RWPE1 (cell line): ENCODE data around the gene MYH13.

Experiments used
- CTCF ChIA-PET: fragments of 350-600 bp; sonication (Branson Sonifier 250); formaldehyde crosslinking; extraction: SDS; loops from one replicate; lab custom pipeline; 2021; lab: Yijun Ruan, JAX
- POLR2A ChIA-PET: fragments of 400-600 bp; formaldehyde crosslinking; extraction: SDS; loops from one replicate; lab custom pipeline; 2020; ENCODE audit warnings: antibody characterized with exemption; ENCODE audit not compliant: low non-redundant PET; lab: Yijun Ruan, JAX
- DNase-seq: peaks from one replicate; pipeline ENCODE4 v3.0.0; 2012; ENCODE audit warnings: low spot score
- H3K27ac ChIP-seq: fragments of 450-650 bp; 2 replicates; pipeline ENCODE4 v1.5.1; 2017
- CTCF ChIP-seq: fragments of 450-650 bp; conservative IDR thresholded peaks from 2 replicates; pipeline ENCODE4 v1.5.1; 2017; ENCODE audit warnings: low read depth, mild to moderate bottlenecking

MYH13 gene

GRCh38 chr17:10357768-10358167 is 15.0 kb downstream of the MYH13 start:
- peak; percentile 32; the same call in 1 of the 2 replicates for TF ChIP-seq CTCF
- ChIA-PET CTCF (interaction anchor here (0.6 kb wide), 1 partner anchor 396 kb away, joined by 4 read pairs; no protein-coding TSS in a partner anchor), POLR2A (no interaction called here)
- peak; percentile 52 for DNase-seq
- H3K27ac ChIP-seq, result no peak overlapping the region

- CTCF ChIA-PET, result interaction anchor here (0.7 to 1.0 kb wide), 2 partner anchors 15 to 263 kb away, joined by 3 read pairs; no protein-coding TSS in a partner anchor
- POLR2A ChIA-PET, result no interaction called here
- H3K27ac ChIP-seq, result no peak overlapping the region
- TF ChIP-seq CTCF, result no peak
- DNase-seq, result no peak
These were observed 18.2 kb downstream of the MYH13 start for GRCh38 chr17:10354651-10355050.

GRCh38 chr17:10352893-10353292 is 19.9 kb downstream of the MYH13 start:
- H3K27ac ChIP-seq, result no peak overlapping the region
- ChIA-PET CTCF (interaction anchor here (0.7 kb wide), 1 partner anchor 74 kb away, joined by 3 read pairs; no protein-coding TSS in a partner anchor), POLR2A (no interaction called here)
- DNase-seq, result no peak
- no peak for TF ChIP-seq CTCF

- TF ChIP-seq CTCF, result no peak
- no peak for DNase-seq
- ChIA-PET POLR2A (no interaction called here), CTCF (interaction anchor here (0.7 kb wide), 1 partner anchor 265 kb away, joined by 4 read pairs; no protein-coding TSS in a partner anchor)
- no peak overlapping the region for H3K27ac ChIP-seq
These were observed 23.4 kb downstream of the MYH13 start for GRCh38 chr17:10349403-10349802.

GRCh38 chr17:10344816-10345215 is 28.0 kb downstream of the MYH13 start:
- CTCF ChIA-PET, result no interaction called here
- TF ChIP-seq CTCF, result no peak
- H3K27ac ChIP-seq, result no peak overlapping the region
- POLR2A ChIA-PET, result no interaction called here
- DNase-seq, result no peak

- no peak for DNase-seq
- POLR2A ChIA-PET, result no interaction called here
- H3K27ac ChIP-seq, result no peak overlapping the region
- CTCF ChIA-PET, result no interaction called here
- no peak for TF ChIP-seq CTCF
These were observed 33.8 kb downstream of the MYH13 start for GRCh38 chr17:10339051-10339450.
